ENCODE measurements around the gene ZNF277. TPM values are rescaled to one million over a fixed set of nuclear protein-coding genes. Genes with fewer than 3 reads are reported as not detected.

The ZNF277 gene
- total RNA-seq, 1 experiment from 2014 or later: 21.3 TPM

- POLR2A ChIA-PET: no interaction called here
- ATAC-seq (no peak; the same call in 1 of the 2 replicates), DNase-seq (ENCODE audit: low read depth, low spot score) (no peak)
- H3K4me3 ChIP-seq (replicated peaks in 1 of 2; ENCODE audit: low read depth in 1 of 2, low read length in 2 of 2): peak overlapping the region; percentile 73 to 76
- no peaks in the 10 kb centered on the region for H4K20me1 ChIP-seq (ENCODE audit: insufficient read depth)
- H3K9me2 ChIP-seq (ENCODE audit: insufficient read depth): no peaks in the 10 kb centered on the region
- RAD21 ChIA-PET (ENCODE audit: low non-redundant PET in 1 of 2, low total read pairs in 2 of 2, uncharacterized antibody in 2 of 2, unreplicated experiment in 2 of 2): interaction anchor here in 1 of 2 experiments (0.7 kb wide), 1 partner anchor 25 kb away, joined by 3 read pairs; no protein-coding TSS in a partner anchor
- H2AFZ ChIP-seq (ENCODE audit: low read depth, low read length, poor library complexity, severe bottlenecking): no peak overlapping the region
- H3K79me2 ChIP-seq (ENCODE audit: insufficient read depth, low read length): peaks cover 25% of the 10 kb centered on the region
- H3K27ac ChIP-seq (ENCODE audit: low read depth, low read length): 0 out of 2 replicates have a peak overlapping the region, but pooled peaks have one; percentile 11
- peaks cover 2 to 17% of the 10 kb centered on the region in 2 experiments; a peak in 3 of 4 replicates for H3K4me1 ChIP-seq (ENCODE audit: control insufficient read depth in 1 of 2, insufficient read depth in 2 of 2, low read length in 2 of 2)
- H3K36me3 ChIP-seq (ENCODE audit: control insufficient read depth in 1 of 2, insufficient read depth in 2 of 2, low read length in 2 of 2): no peaks in the 10 kb centered on the region
- CTCF ChIA-PET: no interaction called here
- BruUV-seq (replicated peaks): TSS peak; percentile 75
- H3K9ac ChIP-seq (ENCODE audit: low read length): peak overlapping the region; percentile 64
- no peaks in the 10 kb centered on the region for H3K9me3 ChIP-seq (ENCODE audit: control insufficient read depth in 1 of 2, insufficient read depth in 1 of 2, low read depth in 1 of 2, low read length in 2 of 2)
- peak overlapping the region; percentile 99 for H3K4me2 ChIP-seq (ENCODE audit: low read length)
- H3K27me3 ChIP-seq (ENCODE audit: insufficient read depth, low read length): peaks cover 21% of the 10 kb centered on the region
- intact Hi-C loops (cut with micrococcal nuclease): loop anchor here (10.0 kb wide), 1 partner anchor 208 kb away; no protein-coding TSS in a partner anchor
- TF ChIP-seq POLR2A (IDR thresholded peaks at IDR 0.05; ENCODE audit: borderline replicate concordance, extremely low read depth, insufficient read depth, insufficient read length) (no peak), REST (IDR thresholded peaks at IDR 0.05; ENCODE audit: low read depth) (no peak), RAD21 (IDR thresholded peaks at IDR 0.05; ENCODE audit: low read depth) (no peak), EZH2 (IDR thresholded peaks at IDR 0.05) (no peak), ELF1 (IDR thresholded peaks at IDR 0.05; ENCODE audit: borderline replicate concordance, low read depth) (no peak), SRF (IDR thresholded peaks at IDR 0.05; ENCODE audit: low read depth) (no peak)
- TF ChIP-seq, protein P1, sequence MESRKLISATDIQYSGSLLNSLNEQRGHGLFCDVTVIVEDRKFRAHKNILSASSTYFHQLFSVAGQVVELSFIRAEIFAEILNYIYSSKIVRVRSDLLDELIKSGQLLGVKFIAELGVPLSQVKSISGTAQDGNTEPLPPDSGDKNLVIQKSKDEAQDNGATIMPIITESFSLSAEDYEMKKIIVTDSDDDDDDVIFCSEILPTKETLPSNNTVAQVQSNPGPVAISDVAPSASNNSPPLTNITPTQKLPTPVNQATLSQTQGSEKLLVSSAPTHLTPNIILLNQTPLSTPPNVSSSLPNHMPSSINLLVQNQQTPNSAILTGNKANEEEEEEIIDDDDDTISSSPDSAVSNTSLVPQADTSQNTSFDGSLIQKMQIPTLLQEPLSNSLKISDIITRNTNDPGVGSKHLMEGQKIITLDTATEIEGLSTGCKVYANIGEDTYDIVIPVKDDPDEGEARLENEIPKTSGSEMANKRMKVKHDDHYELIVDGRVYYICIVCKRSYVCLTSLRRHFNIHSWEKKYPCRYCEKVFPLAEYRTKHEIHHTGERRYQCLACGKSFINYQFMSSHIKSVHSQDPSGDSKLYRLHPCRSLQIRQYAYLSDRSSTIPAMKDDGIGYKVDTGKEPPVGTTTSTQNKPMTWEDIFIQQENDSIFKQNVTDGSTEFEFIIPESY (IDR thresholded peaks at IDR 0.05; ENCODE audit: extremely low read depth, insufficient replicate concordance, low read length): no peak
Observed at GRCh38 chr7:112206991-112207592, 597 bp downstream of the ZNF277 start.

Measured in HCT116 (cell line).